Measurements from ENCODE around the gene NEK2. TPM values are rescaled to one million over a fixed set of nuclear protein-coding genes. Genes with fewer than 3 reads are reported as not detected.

The NEK2 gene
- total RNA-seq, 1 donor from 2014 or later = 3.4 TPM

- H3K27me3 Mint-ChIP-seq (ENCODE audit: unreplicated experiment) = peaks cover 3% of the 10 kb centered on the region
- DNase-seq = no peak
These were observed 33.5 kb upstream of the NEK2 start for GRCh38 chr1:211708926-211709325.

GRCh38 chr1:211708006-211708405 is 32.6 kb upstream of the NEK2 start:
- Mint-ChIP-seq H3K27me3 (ENCODE audit: unreplicated experiment) (peaks cover 4% of the 10 kb centered on the region), H3K27ac (ENCODE audit: unreplicated experiment) (no peak overlapping the region), H3K36me3 (ENCODE audit: unreplicated experiment) (peaks cover 4% of the 10 kb centered on the region), H3K9me3 (ENCODE audit: unreplicated experiment) (peaks cover 5% of the 10 kb centered on the region), H3K4me3 (ENCODE audit: unreplicated experiment) (no peak overlapping the region), H3K4me1 (ENCODE audit: low read depth, unreplicated experiment) (peaks cover 7% of the 10 kb centered on the region)
- DNase-seq = no peak
- TF ChIP-seq CTCF (IDR thresholded peaks at IDR 0.05; ENCODE audit: partially characterized antibody, unreplicated experiment) = no peak

More at GRCh38 chr1:211708926-211709325, 33.5 kb upstream of the NEK2 start:
- H3K4me1 Mint-ChIP-seq (ENCODE audit: low read depth, unreplicated experiment) = peaks cover 5% of the 10 kb centered on the region
- peaks cover 5% of the 10 kb centered on the region for H3K9me3 Mint-ChIP-seq (ENCODE audit: unreplicated experiment)
- H3K4me3 Mint-ChIP-seq (ENCODE audit: unreplicated experiment) = no peak overlapping the region
- no peaks in the 10 kb centered on the region for H3K36me3 Mint-ChIP-seq (ENCODE audit: unreplicated experiment)
- H3K27ac Mint-ChIP-seq (ENCODE audit: unreplicated experiment) = no peak overlapping the region
- no peak for TF ChIP-seq CTCF (IDR thresholded peaks at IDR 0.05; ENCODE audit: partially characterized antibody, unreplicated experiment)

DNA sequence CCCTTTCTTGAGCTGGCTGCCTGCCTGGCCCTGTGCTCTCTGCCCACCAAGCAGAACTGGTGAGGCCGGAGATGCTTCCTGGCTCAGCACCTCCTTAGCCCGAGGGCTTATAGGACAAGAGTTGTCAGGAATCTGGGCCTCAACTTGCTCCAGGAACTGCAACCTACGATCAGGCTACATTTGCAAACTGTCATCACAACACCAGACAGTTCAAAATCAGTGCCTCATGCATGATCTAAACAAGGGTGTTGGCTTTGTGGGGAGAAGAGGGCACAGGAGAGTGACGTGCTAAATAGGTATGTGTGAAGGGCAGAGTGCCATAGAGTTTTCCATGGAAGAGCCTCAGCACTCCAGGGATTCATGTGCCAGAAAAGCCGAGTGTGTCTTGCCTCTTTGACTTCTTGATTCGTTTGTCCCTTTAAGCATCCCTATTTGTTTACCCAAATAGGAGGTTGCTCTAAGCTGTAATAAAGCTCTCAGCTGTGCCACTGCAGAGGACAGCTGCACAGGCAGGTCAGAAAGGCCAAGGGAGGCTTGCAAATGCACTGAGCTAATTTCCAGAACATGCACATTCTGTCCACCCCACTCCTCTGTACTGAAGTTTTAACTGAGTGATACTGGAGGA is 30.2 kb upstream of the NEK2 start:
- H3K27ac Mint-ChIP-seq (ENCODE audit: unreplicated experiment) = no peak overlapping the region
- DNase-seq = no peak
- peaks cover 9% of the 10 kb centered on the region for H3K27me3 Mint-ChIP-seq (ENCODE audit: unreplicated experiment)
- no peak overlapping the region for H3K4me3 Mint-ChIP-seq (ENCODE audit: unreplicated experiment)
- H3K36me3 Mint-ChIP-seq (ENCODE audit: unreplicated experiment) = peaks cover 4% of the 10 kb centered on the region
- H3K9me3 Mint-ChIP-seq (ENCODE audit: unreplicated experiment) = peaks cover 4% of the 10 kb centered on the region
- peaks cover 9% of the 10 kb centered on the region for H3K4me1 Mint-ChIP-seq (ENCODE audit: low read depth, unreplicated experiment)
- TF ChIP-seq CTCF (IDR thresholded peaks at IDR 0.05; ENCODE audit: partially characterized antibody, unreplicated experiment) = no peak

GRCh38 chr1:211704543-211704942 is 29.1 kb upstream of the NEK2 start:
- peaks cover 5% of the 10 kb centered on the region for H3K9me3 Mint-ChIP-seq (ENCODE audit: unreplicated experiment)
- DNase-seq = no peak
- H3K27me3 Mint-ChIP-seq (ENCODE audit: unreplicated experiment) = peaks cover 14% of the 10 kb centered on the region
- H3K4me1 Mint-ChIP-seq (ENCODE audit: low read depth, unreplicated experiment) = peaks cover 10% of the 10 kb centered on the region
- peaks cover 4% of the 10 kb centered on the region for H3K36me3 Mint-ChIP-seq (ENCODE audit: unreplicated experiment)
- no peak overlapping the region for H3K27ac Mint-ChIP-seq (ENCODE audit: unreplicated experiment)
- no peak for TF ChIP-seq CTCF (IDR thresholded peaks at IDR 0.05; ENCODE audit: partially characterized antibody, unreplicated experiment)
- no peak overlapping the region for H3K4me3 Mint-ChIP-seq (ENCODE audit: unreplicated experiment)

- no peak for TF ChIP-seq CTCF (IDR thresholded peaks at IDR 0.05; ENCODE audit: partially characterized antibody, unreplicated experiment)
- Mint-ChIP-seq H3K27ac (ENCODE audit: unreplicated experiment) (no peak overlapping the region), H3K36me3 (ENCODE audit: unreplicated experiment) (peaks cover 4% of the 10 kb centered on the region), H3K4me1 (ENCODE audit: low read depth, unreplicated experiment) (peaks cover 13% of the 10 kb centered on the region), H3K9me3 (ENCODE audit: unreplicated experiment) (peaks cover 6% of the 10 kb centered on the region), H3K4me3 (ENCODE audit: unreplicated experiment) (no peak overlapping the region), H3K27me3 (ENCODE audit: unreplicated experiment) (peaks cover 14% of the 10 kb centered on the region)
- DNase-seq = no peak
These were observed 28.6 kb upstream of the NEK2 start for GRCh38 chr1:211703812-211704537.
